ENCODE results near the gene TCFL5.
A peak's percentile ranks its signal among the peaks of the same experiment; 100 is the strongest.

Gene TCFL5

DNA sequence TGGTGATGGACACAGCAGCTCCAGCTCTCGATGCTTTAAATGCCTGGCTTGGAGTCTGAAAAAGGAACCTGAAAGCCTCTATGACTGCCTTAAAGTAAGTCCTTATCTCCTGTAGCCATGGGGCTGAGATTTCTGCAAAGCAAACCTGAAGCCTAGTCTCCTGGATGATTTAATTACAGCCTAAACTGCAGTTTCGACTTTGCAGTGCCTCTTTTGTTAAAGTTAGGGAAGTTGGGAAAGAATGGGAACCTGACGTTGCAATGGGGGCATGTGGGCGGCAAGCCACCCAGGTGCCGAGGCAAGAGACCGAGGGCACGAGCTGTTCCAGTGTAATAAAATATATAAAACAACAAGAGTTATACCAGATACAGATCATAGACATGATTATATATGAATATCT is 11.7 kb upstream of the TCFL5 start:
- ATAC-seq (ENCODE audit: insufficient read depth, low read depth) (no peak), DNase-seq (no peak)
- Histone ChIP-seq H4K20me1 (ENCODE audit: insufficient read depth, low read length) (peaks cover 13% of the 10 kb centered on the region), H3K4me3 (ENCODE audit: low read depth in 1 of 2, low read length in 2 of 2) (no peak overlapping the region), H3K4me1 (ENCODE audit: insufficient read depth, low read length) (peaks cover 19% of the 10 kb centered on the region), H3K4me2 (ENCODE audit: insufficient read depth, low read length) (peak overlapping the region; percentile 39; the same call in 1 of the 2 replicates), H3K27ac (ENCODE audit: low read length) (peak overlapping the region; percentile 17), H3K36me3 (ENCODE audit: insufficient read depth, low read length) (no peaks in the 10 kb centered on the region), H3K9ac (ENCODE audit: low read depth, low read length) (peak overlapping the region; percentile 30), H3K9me3 (ENCODE audit: insufficient read depth, low read length, severe bottlenecking) (no peaks in the 10 kb centered on the region), H3K27me3 (ENCODE audit: insufficient read depth, low read length, poor library complexity) (no peaks in the 10 kb centered on the region), H2AFZ (ENCODE audit: low read depth, low read length) (no peak overlapping the region), H3K79me2 (ENCODE audit: insufficient read depth, low read length) (no peaks in the 10 kb centered on the region)
- TF ChIP-seq, protein P1, sequence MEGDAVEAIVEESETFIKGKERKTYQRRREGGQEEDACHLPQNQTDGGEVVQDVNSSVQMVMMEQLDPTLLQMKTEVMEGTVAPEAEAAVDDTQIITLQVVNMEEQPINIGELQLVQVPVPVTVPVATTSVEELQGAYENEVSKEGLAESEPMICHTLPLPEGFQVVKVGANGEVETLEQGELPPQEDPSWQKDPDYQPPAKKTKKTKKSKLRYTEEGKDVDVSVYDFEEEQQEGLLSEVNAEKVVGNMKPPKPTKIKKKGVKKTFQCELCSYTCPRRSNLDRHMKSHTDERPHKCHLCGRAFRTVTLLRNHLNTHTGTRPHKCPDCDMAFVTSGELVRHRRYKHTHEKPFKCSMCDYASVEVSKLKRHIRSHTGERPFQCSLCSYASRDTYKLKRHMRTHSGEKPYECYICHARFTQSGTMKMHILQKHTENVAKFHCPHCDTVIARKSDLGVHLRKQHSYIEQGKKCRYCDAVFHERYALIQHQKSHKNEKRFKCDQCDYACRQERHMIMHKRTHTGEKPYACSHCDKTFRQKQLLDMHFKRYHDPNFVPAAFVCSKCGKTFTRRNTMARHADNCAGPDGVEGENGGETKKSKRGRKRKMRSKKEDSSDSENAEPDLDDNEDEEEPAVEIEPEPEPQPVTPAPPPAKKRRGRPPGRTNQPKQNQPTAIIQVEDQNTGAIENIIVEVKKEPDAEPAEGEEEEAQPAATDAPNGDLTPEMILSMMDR (IDR thresholded peaks at IDR 0.05; ENCODE audit: borderline replicate concordance, extremely low read depth, low read length, poor library complexity, severe bottlenecking): no peak
- TF ChIP-seq EZH2 (IDR thresholded peaks at IDR 0.05; ENCODE audit: borderline replicate concordance, low read depth, low read length, severe bottlenecking): no peak

DNA sequence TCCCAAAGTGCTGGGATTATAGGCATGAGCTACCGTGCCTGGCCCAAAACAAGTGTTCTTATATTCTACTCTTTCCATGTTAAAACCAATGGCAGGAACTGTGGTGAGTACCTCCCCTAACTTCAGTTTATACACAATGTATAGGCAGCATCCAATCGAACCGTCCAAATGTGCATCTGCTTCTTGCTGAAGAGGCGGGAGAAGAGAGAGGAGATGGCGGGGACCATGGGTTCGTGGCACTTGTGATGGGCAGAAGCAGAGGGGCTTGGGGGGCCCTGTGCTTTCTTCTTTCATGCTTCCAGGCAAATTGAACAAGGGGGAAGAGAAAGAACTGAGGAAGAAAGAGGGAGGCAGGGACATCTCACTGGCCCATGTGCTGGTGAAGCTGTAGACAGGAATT is 11.2 kb upstream of the TCFL5 start:
- Histone ChIP-seq H3K4me2 (ENCODE audit: insufficient read depth, low read length) (no peak overlapping the region), H3K4me1 (ENCODE audit: insufficient read depth, low read length) (peaks cover 19% of the 10 kb centered on the region), H3K9me3 (ENCODE audit: insufficient read depth, low read length, severe bottlenecking) (no peaks in the 10 kb centered on the region), H3K36me3 (ENCODE audit: insufficient read depth, low read length) (no peaks in the 10 kb centered on the region), H3K27ac (ENCODE audit: low read length) (peak overlapping the region; percentile 17), H3K27me3 (ENCODE audit: insufficient read depth, low read length, poor library complexity) (no peaks in the 10 kb centered on the region), H3K4me3 (ENCODE audit: low read depth in 1 of 2, low read length in 2 of 2) (no peak overlapping the region), H4K20me1 (ENCODE audit: insufficient read depth, low read length) (peaks cover 13% of the 10 kb centered on the region), H3K9ac (ENCODE audit: low read depth, low read length) (no peak overlapping the region), H3K79me2 (ENCODE audit: insufficient read depth, low read length) (no peaks in the 10 kb centered on the region), H2AFZ (ENCODE audit: low read depth, low read length) (no peak overlapping the region)
- ATAC-seq (ENCODE audit: insufficient read depth, low read depth): no peak
- no peak for DNase-seq
- TF ChIP-seq, protein P1 (IDR thresholded peaks at IDR 0.05; ENCODE audit: borderline replicate concordance, extremely low read depth, low read length, poor library complexity, severe bottlenecking): no peak

DNA sequence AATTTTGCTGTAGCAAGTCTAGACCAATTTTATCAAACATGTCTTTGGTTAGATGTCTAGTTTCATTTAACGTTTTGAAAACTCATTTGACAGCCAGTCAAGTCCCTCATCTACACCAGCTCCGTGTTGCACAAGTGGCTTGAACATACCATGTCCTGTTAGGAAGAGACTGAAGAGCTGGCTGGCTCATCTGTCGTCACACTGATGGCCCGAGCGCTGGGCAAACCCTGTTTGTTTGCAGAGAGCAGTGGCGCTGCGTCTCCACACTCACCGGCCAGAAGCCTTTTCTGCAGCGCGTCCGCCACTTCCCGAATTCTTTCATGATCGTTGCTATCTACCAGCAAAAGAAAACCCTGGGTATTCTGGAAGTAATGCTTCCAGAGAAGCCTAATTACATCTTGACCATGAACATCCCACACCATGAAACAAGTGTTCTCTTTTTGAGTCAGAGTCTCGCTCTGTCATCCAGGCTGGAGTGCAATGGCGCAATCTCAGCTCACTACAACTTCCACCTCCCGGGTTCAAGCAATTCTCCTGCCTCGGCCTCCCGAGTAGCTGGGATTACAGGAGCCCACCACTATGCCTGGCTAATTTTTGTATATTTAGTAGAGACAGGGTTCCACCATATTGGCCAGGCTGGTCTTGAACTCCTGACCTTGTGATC is 10.7 kb upstream of the TCFL5 start:
- Histone ChIP-seq H3K27me3 (ENCODE audit: insufficient read depth, low read length, poor library complexity) (no peaks in the 10 kb centered on the region), H3K9me3 (ENCODE audit: insufficient read depth, low read length, severe bottlenecking) (no peaks in the 10 kb centered on the region), H3K9ac (ENCODE audit: low read depth, low read length) (no peak overlapping the region), H3K36me3 (ENCODE audit: insufficient read depth, low read length) (no peaks in the 10 kb centered on the region), H3K4me2 (ENCODE audit: insufficient read depth, low read length) (no peak overlapping the region), H3K27ac (ENCODE audit: low read length) (no peak overlapping the region), H3K79me2 (ENCODE audit: insufficient read depth, low read length) (no peaks in the 10 kb centered on the region), H3K4me3 (ENCODE audit: low read depth in 1 of 2, low read length in 2 of 2) (no peak overlapping the region), H3K4me1 (ENCODE audit: insufficient read depth, low read length) (peaks cover 19% of the 10 kb centered on the region), H2AFZ (ENCODE audit: low read depth, low read length) (no peak overlapping the region), H4K20me1 (ENCODE audit: insufficient read depth, low read length) (peaks cover 12% of the 10 kb centered on the region)
- TF ChIP-seq, protein P1 (IDR thresholded peaks at IDR 0.05; ENCODE audit: borderline replicate concordance, extremely low read depth, low read length, poor library complexity, severe bottlenecking): no peak
- no peak for TF ChIP-seq EZH2 (IDR thresholded peaks at IDR 0.05; ENCODE audit: borderline replicate concordance, low read depth, low read length, severe bottlenecking)
- no peak for ATAC-seq (ENCODE audit: insufficient read depth, low read depth)
- DNase-seq: no peak

All from DND-41 (cell line).